Measurements from ENCODE around the gene MAG.
"Not testable (repeated sequence)": the region's sequence is repeated elsewhere in the genome, so short reads cannot be mapped to it uniquely, and the experiment has no call there.

DNA sequence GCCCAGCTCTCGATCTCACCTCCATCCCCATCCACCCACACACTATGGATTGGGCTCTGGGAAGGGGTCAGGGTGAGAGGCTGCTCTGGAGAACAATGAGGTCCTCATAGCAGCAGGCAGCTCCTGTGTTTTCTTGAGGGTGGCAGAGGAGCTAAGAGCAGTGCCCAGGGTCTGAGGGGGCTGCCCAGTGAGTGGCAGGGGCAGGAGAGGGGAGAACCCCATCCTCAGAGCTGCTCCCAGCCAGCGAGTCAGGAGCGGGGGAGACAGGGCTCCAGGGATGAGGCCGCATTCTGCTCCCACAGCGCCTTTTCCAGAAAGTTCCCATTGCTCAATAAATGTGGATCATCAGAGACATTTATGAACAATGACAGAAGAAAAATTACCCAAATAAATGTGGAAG lies 68.1 kb downstream of the MAG start:
- not testable (repeated sequence) for TF ChIP-seq FOSL1 (IDR thresholded peaks at IDR 0.05; ENCODE audit: low read depth); POLR2A (IDR thresholded peaks at IDR 0.05; ENCODE audit: borderline replicate concordance, extremely low read depth, insufficient read depth, insufficient read length)
- TF ChIP-seq, protein P1, sequence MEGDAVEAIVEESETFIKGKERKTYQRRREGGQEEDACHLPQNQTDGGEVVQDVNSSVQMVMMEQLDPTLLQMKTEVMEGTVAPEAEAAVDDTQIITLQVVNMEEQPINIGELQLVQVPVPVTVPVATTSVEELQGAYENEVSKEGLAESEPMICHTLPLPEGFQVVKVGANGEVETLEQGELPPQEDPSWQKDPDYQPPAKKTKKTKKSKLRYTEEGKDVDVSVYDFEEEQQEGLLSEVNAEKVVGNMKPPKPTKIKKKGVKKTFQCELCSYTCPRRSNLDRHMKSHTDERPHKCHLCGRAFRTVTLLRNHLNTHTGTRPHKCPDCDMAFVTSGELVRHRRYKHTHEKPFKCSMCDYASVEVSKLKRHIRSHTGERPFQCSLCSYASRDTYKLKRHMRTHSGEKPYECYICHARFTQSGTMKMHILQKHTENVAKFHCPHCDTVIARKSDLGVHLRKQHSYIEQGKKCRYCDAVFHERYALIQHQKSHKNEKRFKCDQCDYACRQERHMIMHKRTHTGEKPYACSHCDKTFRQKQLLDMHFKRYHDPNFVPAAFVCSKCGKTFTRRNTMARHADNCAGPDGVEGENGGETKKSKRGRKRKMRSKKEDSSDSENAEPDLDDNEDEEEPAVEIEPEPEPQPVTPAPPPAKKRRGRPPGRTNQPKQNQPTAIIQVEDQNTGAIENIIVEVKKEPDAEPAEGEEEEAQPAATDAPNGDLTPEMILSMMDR (IDR thresholded peaks at IDR 0.05 in 2 of 3, conservative IDR thresholded peaks at IDR 0.05 in 1 of 3; ENCODE audit: borderline replicate concordance in 1 of 3, insufficient read depth in 1 of 3, low read depth in 2 of 3, low read length in 2 of 3), result not testable (repeated sequence)
- TF ChIP-seq, protein P2, sequence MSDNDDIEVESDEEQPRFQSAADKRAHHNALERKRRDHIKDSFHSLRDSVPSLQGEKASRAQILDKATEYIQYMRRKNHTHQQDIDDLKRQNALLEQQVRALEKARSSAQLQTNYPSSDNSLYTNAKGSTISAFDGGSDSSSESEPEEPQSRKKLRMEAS (IDR thresholded peaks at IDR 0.05), result not testable (repeated sequence)
- TF ChIP-seq, protein P3, sequence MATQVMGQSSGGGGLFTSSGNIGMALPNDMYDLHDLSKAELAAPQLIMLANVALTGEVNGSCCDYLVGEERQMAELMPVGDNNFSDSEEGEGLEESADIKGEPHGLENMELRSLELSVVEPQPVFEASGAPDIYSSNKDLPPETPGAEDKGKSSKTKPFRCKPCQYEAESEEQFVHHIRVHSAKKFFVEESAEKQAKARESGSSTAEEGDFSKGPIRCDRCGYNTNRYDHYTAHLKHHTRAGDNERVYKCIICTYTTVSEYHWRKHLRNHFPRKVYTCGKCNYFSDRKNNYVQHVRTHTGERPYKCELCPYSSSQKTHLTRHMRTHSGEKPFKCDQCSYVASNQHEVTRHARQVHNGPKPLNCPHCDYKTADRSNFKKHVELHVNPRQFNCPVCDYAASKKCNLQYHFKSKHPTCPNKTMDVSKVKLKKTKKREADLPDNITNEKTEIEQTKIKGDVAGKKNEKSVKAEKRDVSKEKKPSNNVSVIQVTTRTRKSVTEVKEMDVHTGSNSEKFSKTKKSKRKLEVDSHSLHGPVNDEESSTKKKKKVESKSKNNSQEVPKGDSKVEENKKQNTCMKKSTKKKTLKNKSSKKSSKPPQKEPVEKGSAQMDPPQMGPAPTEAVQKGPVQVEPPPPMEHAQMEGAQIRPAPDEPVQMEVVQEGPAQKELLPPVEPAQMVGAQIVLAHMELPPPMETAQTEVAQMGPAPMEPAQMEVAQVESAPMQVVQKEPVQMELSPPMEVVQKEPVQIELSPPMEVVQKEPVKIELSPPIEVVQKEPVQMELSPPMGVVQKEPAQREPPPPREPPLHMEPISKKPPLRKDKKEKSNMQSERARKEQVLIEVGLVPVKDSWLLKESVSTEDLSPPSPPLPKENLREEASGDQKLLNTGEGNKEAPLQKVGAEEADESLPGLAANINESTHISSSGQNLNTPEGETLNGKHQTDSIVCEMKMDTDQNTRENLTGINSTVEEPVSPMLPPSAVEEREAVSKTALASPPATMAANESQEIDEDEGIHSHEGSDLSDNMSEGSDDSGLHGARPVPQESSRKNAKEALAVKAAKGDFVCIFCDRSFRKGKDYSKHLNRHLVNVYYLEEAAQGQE (IDR thresholded peaks at IDR 0.05; ENCODE audit: low read depth), result not testable (repeated sequence)

All from HCT116 (cell line).